GM12874 (cell line): ENCODE results near the gene BCAT1.

ENCODE experiments used
- TF ChIP-seq, protein P1 (sequence below): IDR thresholded peaks from 2 replicates; pipeline ENCODE4 v1.5.1; 2011; ENCODE audit warnings: low read depth, mild to moderate bottlenecking, control low read depth, low read length, moderate library complexity; ENCODE audit not compliant: insufficient read depth

Gene BCAT1

GRCh38 chr12:24875014-24875413 lies 73.9 kb downstream of the BCAT1 start:
- TF ChIP-seq, protein P1, sequence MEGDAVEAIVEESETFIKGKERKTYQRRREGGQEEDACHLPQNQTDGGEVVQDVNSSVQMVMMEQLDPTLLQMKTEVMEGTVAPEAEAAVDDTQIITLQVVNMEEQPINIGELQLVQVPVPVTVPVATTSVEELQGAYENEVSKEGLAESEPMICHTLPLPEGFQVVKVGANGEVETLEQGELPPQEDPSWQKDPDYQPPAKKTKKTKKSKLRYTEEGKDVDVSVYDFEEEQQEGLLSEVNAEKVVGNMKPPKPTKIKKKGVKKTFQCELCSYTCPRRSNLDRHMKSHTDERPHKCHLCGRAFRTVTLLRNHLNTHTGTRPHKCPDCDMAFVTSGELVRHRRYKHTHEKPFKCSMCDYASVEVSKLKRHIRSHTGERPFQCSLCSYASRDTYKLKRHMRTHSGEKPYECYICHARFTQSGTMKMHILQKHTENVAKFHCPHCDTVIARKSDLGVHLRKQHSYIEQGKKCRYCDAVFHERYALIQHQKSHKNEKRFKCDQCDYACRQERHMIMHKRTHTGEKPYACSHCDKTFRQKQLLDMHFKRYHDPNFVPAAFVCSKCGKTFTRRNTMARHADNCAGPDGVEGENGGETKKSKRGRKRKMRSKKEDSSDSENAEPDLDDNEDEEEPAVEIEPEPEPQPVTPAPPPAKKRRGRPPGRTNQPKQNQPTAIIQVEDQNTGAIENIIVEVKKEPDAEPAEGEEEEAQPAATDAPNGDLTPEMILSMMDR, result no peak

DNA sequence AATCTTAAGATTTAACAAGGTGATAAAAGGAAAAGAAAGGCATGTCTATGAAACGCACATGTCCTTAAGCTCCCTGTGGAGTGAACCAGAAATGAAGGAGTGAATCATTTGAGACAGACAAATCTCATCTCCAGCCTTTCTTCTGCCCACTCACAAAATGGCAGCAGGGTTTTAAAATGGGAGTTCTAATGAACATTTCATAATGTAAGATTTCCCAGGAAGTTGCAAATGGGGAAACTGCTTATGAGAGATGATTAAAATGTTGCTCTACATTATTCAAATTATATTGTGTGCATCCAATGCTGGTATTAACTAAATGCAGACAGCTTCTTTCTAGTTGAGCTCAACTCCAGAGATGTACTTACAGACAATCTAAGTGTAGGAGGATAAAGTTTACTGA lies 76.7 kb downstream of the BCAT1 start:
- TF ChIP-seq, protein P1, result no peak

- TF ChIP-seq, protein P1, result no peak
Observed at GRCh38 chr12:24864796-24865125, 84.1 kb downstream of the BCAT1 start.

GRCh38 chr12:24861766-24862540 lies 86.9 kb downstream of the BCAT1 start:
- TF ChIP-seq, protein P1, result no peak

DNA sequence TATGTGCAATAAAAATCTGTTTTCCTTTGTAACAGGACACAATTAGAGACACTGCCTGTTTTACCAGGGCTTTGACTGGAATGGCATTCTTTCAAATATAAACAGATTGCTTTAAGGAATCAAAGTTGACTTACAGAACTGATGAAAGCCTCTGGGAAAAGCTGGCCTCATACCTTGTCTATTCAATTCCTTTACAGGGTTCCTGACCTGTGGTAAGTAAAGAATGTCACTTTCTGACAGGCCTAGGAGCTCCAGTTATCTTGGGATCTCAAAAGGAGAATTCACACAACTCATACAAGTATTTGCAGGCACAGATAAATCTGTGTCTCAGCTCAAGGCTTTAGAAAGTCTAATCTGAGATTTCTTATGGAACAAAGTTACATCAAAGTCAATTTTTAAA lies 88.4 kb downstream of the BCAT1 start:
- TF ChIP-seq, protein P1, result no peak

GRCh38 chr12:24856541-24856940 lies 92.4 kb downstream of the BCAT1 start:
- TF ChIP-seq, protein P1, result no peak

DNA sequence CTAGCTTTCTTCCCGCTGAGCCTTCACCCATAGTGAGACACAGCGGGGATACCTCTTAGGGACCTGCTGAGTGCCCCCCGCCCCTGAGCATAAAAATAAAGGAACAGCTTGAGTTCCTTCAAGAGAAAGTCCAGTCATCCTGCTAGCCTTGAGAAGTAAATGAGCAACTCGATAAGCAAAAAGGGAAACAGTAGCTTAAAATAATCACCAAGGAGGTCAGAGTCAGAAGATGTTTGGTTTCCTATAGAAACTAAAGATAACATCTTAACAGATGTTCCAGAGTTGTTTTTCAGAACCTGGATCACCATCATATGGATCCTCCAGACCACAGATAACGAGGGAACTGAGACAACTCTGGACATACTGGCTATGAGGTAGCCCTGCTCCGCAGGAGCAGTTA lies 94.0 kb downstream of the BCAT1 start:
- TF ChIP-seq, protein P1, result no peak

GRCh38 chr12:24854017-24854416 lies 94.9 kb downstream of the BCAT1 start:
- TF ChIP-seq, protein P1, result no peak
